Fibroblast of the aortic adventitia (primary cell): ENCODE measurements around the gene SOX8. TPM values are rescaled to one million over a fixed set of nuclear protein-coding genes. Genes with fewer than 3 reads are reported as not detected.

Source experiments
- DNase-seq: peaks from one replicate; pipeline ENCODE4 v3.0.0-alpha.2; 2010; ENCODE audit warnings: low read depth
- H3K4me3 ChIP-seq: 2 replicates; pipeline ENCODE4 v1.5.1; 2011; ENCODE audit warnings: low read depth, mild to moderate bottlenecking, control low read depth, low read length, moderate library complexity
- total RNA-seq: library from RNA; depleted of rRNA; stranded (reverse); fragments of >200 nt; gene quantifications from 2 replicates; pipeline ENCODE4 v1.2.3, GENCODE V29; 2012; ENCODE audit warnings: low replicate concordance
- TF ChIP-seq, protein P1 (sequence below): IDR thresholded peaks from 2 replicates; pipeline ENCODE4 v1.5.1; 2011; ENCODE audit warnings: mild to moderate bottlenecking, low read length, control low read depth, inconsistent platforms; ENCODE audit not compliant: insufficient read depth

SOX8 gene
- total RNA-seq, 1 donor: 0.09 TPM

DNA sequence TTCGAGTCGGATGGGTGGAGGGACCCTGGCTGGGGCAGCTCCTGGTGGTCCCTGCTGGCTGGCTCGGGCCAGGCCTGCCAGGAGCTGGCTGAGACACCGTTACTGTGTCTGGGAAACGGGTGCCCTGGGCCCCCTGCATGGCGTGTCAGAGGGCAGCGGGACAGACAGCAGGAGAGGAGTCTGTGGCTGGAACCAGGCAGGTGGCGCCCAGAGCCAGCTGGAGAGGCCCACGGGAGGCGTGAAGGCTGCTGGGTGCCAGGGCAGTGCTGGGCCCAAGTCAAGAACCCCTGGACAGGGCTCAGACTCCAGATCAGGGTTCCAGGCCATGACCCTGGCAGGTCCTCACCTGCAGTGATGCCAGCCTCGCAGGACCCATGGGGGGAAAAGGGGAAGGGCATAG, 16.6 kb downstream of the SOX8 start:
- no peak for DNase-seq
- H3K4me3 ChIP-seq: no peak overlapping the region
- TF ChIP-seq, protein P1, sequence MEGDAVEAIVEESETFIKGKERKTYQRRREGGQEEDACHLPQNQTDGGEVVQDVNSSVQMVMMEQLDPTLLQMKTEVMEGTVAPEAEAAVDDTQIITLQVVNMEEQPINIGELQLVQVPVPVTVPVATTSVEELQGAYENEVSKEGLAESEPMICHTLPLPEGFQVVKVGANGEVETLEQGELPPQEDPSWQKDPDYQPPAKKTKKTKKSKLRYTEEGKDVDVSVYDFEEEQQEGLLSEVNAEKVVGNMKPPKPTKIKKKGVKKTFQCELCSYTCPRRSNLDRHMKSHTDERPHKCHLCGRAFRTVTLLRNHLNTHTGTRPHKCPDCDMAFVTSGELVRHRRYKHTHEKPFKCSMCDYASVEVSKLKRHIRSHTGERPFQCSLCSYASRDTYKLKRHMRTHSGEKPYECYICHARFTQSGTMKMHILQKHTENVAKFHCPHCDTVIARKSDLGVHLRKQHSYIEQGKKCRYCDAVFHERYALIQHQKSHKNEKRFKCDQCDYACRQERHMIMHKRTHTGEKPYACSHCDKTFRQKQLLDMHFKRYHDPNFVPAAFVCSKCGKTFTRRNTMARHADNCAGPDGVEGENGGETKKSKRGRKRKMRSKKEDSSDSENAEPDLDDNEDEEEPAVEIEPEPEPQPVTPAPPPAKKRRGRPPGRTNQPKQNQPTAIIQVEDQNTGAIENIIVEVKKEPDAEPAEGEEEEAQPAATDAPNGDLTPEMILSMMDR: no peak

DNA sequence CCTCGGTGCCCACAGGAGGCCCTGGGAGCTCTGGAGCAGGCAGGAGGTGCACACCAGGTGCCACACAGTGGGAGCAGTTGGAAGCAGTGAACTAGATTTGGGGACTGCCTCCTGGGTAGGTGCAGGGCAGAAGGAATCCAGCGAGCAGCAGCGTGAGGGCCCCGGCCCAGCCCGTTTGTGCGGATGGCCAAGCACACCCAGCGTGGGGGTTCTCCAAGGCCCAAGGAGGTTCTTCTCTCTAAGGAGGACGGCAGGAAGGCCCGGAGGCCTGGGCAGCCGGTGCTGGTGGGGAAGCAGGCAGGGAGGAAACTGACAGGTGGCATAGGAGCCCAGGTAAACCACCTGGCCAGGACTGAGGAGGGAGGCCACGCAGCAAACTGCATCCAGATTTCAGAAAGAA, 17.0 kb downstream of the SOX8 start:
- no peak overlapping the region for H3K4me3 ChIP-seq
- TF ChIP-seq, protein P1: no peak
- no peak for DNase-seq

DNA sequence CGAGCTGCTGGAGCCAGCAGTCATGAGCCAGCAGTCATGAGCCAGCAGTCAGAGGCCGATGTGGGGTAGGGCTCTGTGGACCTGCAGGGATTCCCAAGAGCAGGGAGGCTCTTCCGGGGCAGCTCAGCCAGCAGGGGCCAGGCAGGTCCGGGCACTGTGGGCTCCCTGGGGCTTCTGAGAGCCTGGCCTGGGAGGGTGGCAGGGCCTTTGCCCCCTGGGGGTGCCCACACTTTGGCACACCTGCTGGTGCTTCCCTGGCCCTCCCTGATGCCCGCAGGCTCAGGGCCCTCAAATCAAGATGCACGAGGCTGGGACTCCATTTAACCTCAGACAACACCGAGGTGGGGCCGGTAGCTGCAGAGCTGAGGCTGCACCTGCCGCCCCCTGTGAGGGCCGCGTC, 18.1 kb downstream of the SOX8 start:
- TF ChIP-seq, protein P1: no peak
- H3K4me3 ChIP-seq: no peak overlapping the region
- DNase-seq: no peak

DNA sequence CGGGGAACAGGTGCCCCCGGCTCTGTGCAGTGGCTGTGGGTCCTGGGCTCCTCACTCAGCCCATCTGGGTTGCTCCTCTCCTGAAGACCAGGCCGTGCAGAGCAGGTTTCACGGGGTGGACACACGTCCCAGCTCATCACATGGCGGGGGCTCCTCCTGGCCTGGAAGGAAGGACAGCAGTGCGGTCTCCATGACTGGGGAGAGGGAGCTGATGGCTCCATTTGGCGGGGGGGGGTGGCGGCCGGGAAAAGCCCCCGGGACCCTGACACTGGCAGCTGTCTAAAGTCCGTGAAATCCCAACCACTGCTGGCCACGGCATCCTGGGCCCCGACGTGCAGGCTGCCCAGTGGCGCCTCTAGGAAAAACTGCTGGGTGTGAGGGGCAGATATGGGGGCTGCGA, 19.0 kb downstream of the SOX8 start:
- no peak for DNase-seq
- no peak overlapping the region for H3K4me3 ChIP-seq
- TF ChIP-seq, protein P1: no peak

DNA sequence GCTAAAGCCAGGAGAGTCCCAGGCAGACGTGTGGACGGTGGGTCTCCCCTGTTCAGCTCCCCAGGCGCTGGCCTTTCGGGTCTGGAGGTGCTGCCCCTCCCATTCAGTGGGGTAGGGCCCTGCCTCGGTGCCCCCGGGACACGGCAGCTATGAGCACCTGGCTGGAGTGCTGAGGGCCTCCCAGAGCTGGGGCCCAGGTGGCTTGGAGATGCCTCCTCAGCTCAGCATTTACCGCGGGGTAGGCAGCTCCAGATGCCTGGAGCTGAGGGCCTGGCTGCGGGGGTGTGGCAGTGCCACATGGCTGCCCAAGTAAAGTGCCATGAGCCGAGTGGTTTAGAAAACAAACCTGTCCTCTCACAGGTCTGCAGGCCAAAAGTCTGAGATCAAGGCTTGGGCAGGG, 19.5 kb downstream of the SOX8 start:
- no peak overlapping the region for H3K4me3 ChIP-seq
- TF ChIP-seq, protein P1: no peak
- no peak for DNase-seq

DNA sequence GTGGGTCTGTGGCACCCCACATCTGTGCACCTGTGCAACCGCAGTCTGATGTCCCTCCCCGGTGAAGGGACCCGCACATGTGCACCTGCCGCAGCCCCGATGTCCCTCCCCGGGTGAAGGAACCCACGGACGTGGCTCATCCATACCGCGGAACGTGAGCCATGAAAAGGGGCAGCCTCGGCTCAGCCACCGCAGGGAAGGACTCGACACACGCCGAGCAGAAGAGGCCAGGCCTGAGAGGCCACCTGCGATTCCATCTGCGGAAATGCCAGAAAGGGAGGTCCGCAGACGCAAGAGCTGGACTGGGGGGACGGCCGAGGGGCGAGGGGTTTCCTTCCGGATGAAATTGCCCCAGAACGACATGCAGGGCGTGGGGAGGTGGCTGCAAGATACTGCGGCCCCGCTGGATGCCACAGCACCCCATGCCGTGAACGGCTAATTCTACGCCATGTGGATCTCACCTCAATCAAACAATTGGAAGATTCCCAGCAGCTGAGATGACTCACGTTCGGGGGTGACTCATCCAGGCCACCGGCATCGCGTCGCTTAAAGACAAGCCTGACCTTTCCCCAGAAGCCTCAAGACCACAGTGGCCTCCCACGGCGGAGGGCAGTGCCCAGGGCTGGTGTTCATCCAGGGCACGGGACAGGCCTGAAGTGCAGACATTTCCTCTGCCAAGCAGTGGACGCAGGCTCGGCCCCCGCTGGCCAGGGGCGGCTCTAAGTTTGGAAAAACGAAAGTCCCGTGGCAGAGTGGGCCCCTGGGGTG, 21.0 kb downstream of the SOX8 start:
- TF ChIP-seq, protein P1: no peak
- H3K4me3 ChIP-seq: no peak overlapping the region
- peak; percentile 69 for DNase-seq
